Stimulated activated CD4-positive, alpha-beta T cell treated with anti-CD3 and anti-CD28 coated beads, Interleukin-1b, Interleukin-23, amount 100 ng/mL, for 1 hour (primary cell): ENCODE results near the gene SYCP3.

ENCODE experiments used
- DNase-seq, 2 donors: peaks; one replicate each; pipeline ENCODE4 v3.0.0-alpha.2; 2020; ENCODE audit warnings: low read depth in 2 of 2

Gene SYCP3

GRCh38 chr12:101680240-101680639, 59.0 kb downstream of the SYCP3 start:
- no peak for DNase-seq
